ENCODE data around the gene RAB12. TPM values are rescaled to one million over a fixed set of nuclear protein-coding genes. Genes with fewer than 3 reads are reported as not detected.

RAB12 gene
- total and polyA plus RNA-seq, 5 donors from 2014 or later, result 0.32 to 19.4 (median 0.46) TPM; not detected in 2

- DNase-seq, result no peak
- H3K4me3 ChIP-seq (ENCODE audit: low read depth, low read length), result no peak overlapping the region
- H3K9me3 ChIP-seq (ENCODE audit: control insufficient read depth in 2 of 2, low read length in 2 of 2), result no peaks in the 10 kb centered on the region
- no peaks in the 10 kb centered on the region for H3K36me3 ChIP-seq (ENCODE audit: control insufficient read depth, insufficient read depth, low read length)
- no peak overlapping the region for H3K27ac ChIP-seq (ENCODE audit: insufficient read depth, low read length, poor library complexity, severe bottlenecking)
- Mint-ChIP-seq H3K9me3 (peaks cover 0 to 3% (median 0%) of the 10 kb centered on the region in 7 donors), H3K36me3 (no peaks in the 10 kb centered on the region), H3K4me1 (peaks cover 16 to 31% (median 26%) of the 10 kb centered on the region in 4 donors), H3K27me3 (peaks cover 65% of the 10 kb centered on the region), H3K27ac (no peak overlapping the region), H3K4me3 (peak overlapping the region in 1 of 4 donors; percentile 10)
- no peak for ATAC-seq (ENCODE audit: low read depth in 2 of 2)
- peaks cover 12% of the 10 kb centered on the region for H3K27me3 ChIP-seq (ENCODE audit: control insufficient read depth, insufficient read depth, low read length)
- peaks cover 20% of the 10 kb centered on the region for H3K4me1 ChIP-seq (ENCODE audit: control insufficient read depth, insufficient read depth, low read length, poor library complexity, severe bottlenecking)
Measured at GRCh38 chr18:8605974-8606373, 3.3 kb upstream of the RAB12 start.

- H3K4me1 Mint-ChIP-seq, result peaks cover 31 to 52% (median 42%) of the 10 kb centered on the region in 4 donors
- DNase-seq, result no peak
- peak overlapping the region; percentile 79 for H3K4me3 ChIP-seq (ENCODE audit: low read depth, low read length)
- H3K36me3 ChIP-seq (ENCODE audit: control insufficient read depth, insufficient read depth, low read length), result no peaks in the 10 kb centered on the region
- no peak for ATAC-seq (ENCODE audit: low read depth in 2 of 2)
- H3K36me3 Mint-ChIP-seq, result peaks cover 4% of the 10 kb centered on the region
- H3K9me3 ChIP-seq (ENCODE audit: control insufficient read depth in 2 of 2, low read length in 2 of 2), result no peaks in the 10 kb centered on the region
- no peaks in the 10 kb centered on the region for H3K9me3 Mint-ChIP-seq
- peak overlapping the region; percentile 57 for H3K27ac ChIP-seq (ENCODE audit: insufficient read depth, low read length, poor library complexity, severe bottlenecking)
- H3K27me3 Mint-ChIP-seq, result peaks cover 54% of the 10 kb centered on the region
- peaks cover 2% of the 10 kb centered on the region for H3K27me3 ChIP-seq (ENCODE audit: control insufficient read depth, insufficient read depth, low read length)
- H3K27ac Mint-ChIP-seq, result peak overlapping the region; percentile 89 to 94 (median 91)
- peak overlapping the region; percentile 92 to 97 (median 94) for H3K4me3 Mint-ChIP-seq
- peaks cover 41% of the 10 kb centered on the region for H3K4me1 ChIP-seq (ENCODE audit: control insufficient read depth, insufficient read depth, low read length, poor library complexity, severe bottlenecking)
Measured at GRCh38 chr18:8607776-8608742, 1.2 kb upstream of the RAB12 start.

DNA sequence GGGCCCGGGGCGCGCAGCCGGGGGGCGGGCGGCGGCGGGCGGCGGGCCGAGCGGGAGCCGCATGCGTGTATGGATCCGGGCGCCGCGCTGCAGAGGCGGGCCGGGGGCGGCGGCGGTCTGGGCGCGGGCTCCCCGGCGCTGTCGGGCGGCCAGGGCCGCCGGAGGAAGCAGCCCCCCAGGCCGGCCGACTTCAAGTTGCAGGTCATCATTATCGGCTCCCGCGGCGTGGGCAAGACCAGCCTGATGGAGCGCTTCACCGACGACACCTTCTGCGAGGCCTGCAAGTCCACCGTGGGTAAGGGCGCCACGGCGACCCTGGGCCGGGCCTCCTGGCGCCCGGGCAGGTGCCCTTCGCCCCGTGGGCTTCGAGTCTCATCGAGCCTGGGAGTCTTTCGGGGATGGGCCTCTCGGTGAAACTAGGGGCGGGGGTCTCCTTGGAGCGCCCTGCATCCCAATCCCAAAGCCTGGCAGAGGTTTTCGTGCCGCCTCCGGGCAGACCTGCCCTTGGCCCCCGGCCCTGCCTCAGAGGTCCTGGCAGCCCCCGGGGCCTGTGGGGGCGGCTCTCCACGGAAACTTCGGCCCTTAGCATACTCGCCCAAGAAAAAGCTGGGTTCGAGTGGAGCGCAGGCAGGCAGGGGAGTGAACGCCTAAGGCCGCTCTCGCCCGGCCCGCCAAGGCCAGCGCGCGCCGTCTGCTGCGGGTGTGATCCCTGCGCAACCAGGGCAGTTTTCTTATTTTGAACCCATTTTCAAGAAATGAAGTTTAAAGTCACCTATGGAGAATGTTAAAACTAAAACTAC lies 622 bp downstream of the RAB12 start:
- H3K36me3 Mint-ChIP-seq, result peaks cover 4% of the 10 kb centered on the region
- peak overlapping the region; percentile 86 to 94 (median 90) for H3K4me3 Mint-ChIP-seq
- no peaks in the 10 kb centered on the region for H3K9me3 Mint-ChIP-seq
- H3K4me1 ChIP-seq (ENCODE audit: control insufficient read depth, insufficient read depth, low read length, poor library complexity, severe bottlenecking), result peaks cover 48% of the 10 kb centered on the region
- H3K27me3 ChIP-seq (ENCODE audit: control insufficient read depth, insufficient read depth, low read length), result peaks cover 2% of the 10 kb centered on the region
- peaks cover 37 to 61% (median 47%) of the 10 kb centered on the region in 4 donors for H3K4me1 Mint-ChIP-seq
- no peaks in the 10 kb centered on the region for H3K9me3 ChIP-seq (ENCODE audit: control insufficient read depth in 2 of 2, low read length in 2 of 2)
- no peaks in the 10 kb centered on the region for H3K36me3 ChIP-seq (ENCODE audit: control insufficient read depth, insufficient read depth, low read length)
- peak in 2 of 3 donors; percentile 8 to 37 for DNase-seq
- H3K27ac ChIP-seq (ENCODE audit: insufficient read depth, low read length, poor library complexity, severe bottlenecking), result peak overlapping the region; percentile 18
- H3K4me3 ChIP-seq (ENCODE audit: low read depth, low read length), result peak overlapping the region; percentile 90
- peak overlapping the region; percentile 39 to 93 (median 85) for H3K27ac Mint-ChIP-seq
- no peak for ATAC-seq (ENCODE audit: low read depth in 2 of 2)
- H3K27me3 Mint-ChIP-seq, result peaks cover 40% of the 10 kb centered on the region

GRCh38 chr18:8610459-8610851 lies 1.2 kb downstream of the RAB12 start:
- Mint-ChIP-seq H3K4me1 (peaks cover 40 to 67% (median 49%) of the 10 kb centered on the region in 4 donors), H3K27ac (peak overlapping the region; percentile 39 to 93 (median 85)), H3K4me3 (peak overlapping the region; percentile 86 to 94 (median 90)), H3K27me3 (peaks cover 38% of the 10 kb centered on the region), H3K36me3 (peaks cover 7% of the 10 kb centered on the region), H3K9me3 (no peaks in the 10 kb centered on the region)
- Histone ChIP-seq H3K9me3 (ENCODE audit: control insufficient read depth in 2 of 2, low read length in 2 of 2) (no peaks in the 10 kb centered on the region), H3K27me3 (ENCODE audit: control insufficient read depth, insufficient read depth, low read length) (peaks cover 2% of the 10 kb centered on the region), H3K4me1 (ENCODE audit: control insufficient read depth, insufficient read depth, low read length, poor library complexity, severe bottlenecking) (peaks cover 48% of the 10 kb centered on the region), H3K4me3 (ENCODE audit: low read depth, low read length) (peak overlapping the region; percentile 90), H3K36me3 (ENCODE audit: control insufficient read depth, insufficient read depth, low read length) (no peaks in the 10 kb centered on the region), H3K27ac (ENCODE audit: insufficient read depth, low read length, poor library complexity, severe bottlenecking) (peak overlapping the region; percentile 18)
- ATAC-seq (ENCODE audit: low read depth in 2 of 2) (no peak), DNase-seq (peak in 1 of 3 donors; percentile 5)

DNA sequence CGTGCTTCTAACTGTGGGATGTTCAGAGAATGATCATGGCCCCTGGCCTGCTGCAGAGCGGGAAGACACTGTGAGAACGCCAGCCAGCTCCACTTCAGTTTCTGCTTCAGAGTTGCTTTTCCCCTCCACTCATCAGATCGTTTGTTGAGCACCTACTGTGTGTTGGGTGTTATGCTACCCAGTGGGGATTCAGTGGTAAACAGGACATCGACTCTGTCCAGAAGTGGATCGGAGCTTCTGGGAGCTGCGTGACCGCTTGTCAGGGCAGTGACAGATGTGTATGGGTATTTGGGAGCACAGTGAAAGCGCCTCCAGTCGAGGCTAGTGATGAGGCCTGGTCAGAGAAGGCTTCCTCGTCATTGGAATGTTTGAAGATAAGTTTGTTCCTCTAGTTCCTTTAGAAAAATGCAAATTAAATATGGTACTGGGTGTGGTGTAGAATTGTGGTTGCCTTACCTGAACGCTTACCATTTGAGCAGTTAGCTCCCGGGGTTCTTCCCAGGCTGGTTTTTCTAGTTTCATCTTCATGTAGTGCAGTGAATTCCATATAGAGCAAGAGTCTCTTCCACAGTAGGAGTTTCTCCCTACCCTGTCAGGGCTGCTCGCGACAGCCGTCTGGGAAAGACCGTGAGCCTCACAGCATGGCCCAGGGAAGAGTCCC lies 2.8 kb downstream of the RAB12 start:
- Histone ChIP-seq H3K4me1 (ENCODE audit: control insufficient read depth, insufficient read depth, low read length, poor library complexity, severe bottlenecking) (peaks cover 48% of the 10 kb centered on the region), H3K27ac (ENCODE audit: insufficient read depth, low read length, poor library complexity, severe bottlenecking) (no peak overlapping the region), H3K36me3 (ENCODE audit: control insufficient read depth, insufficient read depth, low read length) (no peaks in the 10 kb centered on the region), H3K4me3 (ENCODE audit: low read depth, low read length) (peak overlapping the region; percentile 90), H3K27me3 (ENCODE audit: control insufficient read depth, insufficient read depth, low read length) (peaks cover 2% of the 10 kb centered on the region), H3K9me3 (ENCODE audit: control insufficient read depth in 2 of 2, low read length in 2 of 2) (no peaks in the 10 kb centered on the region)
- Mint-ChIP-seq H3K9me3 (no peaks in the 10 kb centered on the region), H3K36me3 (peaks cover 7% of the 10 kb centered on the region), H3K27ac (peak overlapping the region; percentile 61 to 93 (median 62)), H3K4me1 (peaks cover 43 to 80% (median 57%) of the 10 kb centered on the region in 4 donors), H3K27me3 (peaks cover 26% of the 10 kb centered on the region), H3K4me3 (peak overlapping the region; percentile 85 to 92 (median 86))
- DNase-seq (no peak), ATAC-seq (ENCODE audit: low read depth in 2 of 2) (no peak)

GRCh38 chr18:8614875-8615274 lies 5.6 kb downstream of the RAB12 start:
- Mint-ChIP-seq H3K4me1 (peaks cover 47 to 91% (median 73%) of the 10 kb centered on the region in 4 donors), H3K27me3 (peaks cover 5% of the 10 kb centered on the region), H3K36me3 (peaks cover 14% of the 10 kb centered on the region), H3K4me3 (peak overlapping the region in 2 of 4 donors; percentile 9 to 30), H3K9me3 (no peaks in the 10 kb centered on the region), H3K27ac (peak overlapping the region in 1 of 3 donors; percentile 94)
- Histone ChIP-seq H3K4me1 (ENCODE audit: control insufficient read depth, insufficient read depth, low read length, poor library complexity, severe bottlenecking) (peaks cover 39% of the 10 kb centered on the region), H3K36me3 (ENCODE audit: control insufficient read depth, insufficient read depth, low read length) (no peaks in the 10 kb centered on the region), H3K27me3 (ENCODE audit: control insufficient read depth, insufficient read depth, low read length) (no peaks in the 10 kb centered on the region), H3K9me3 (ENCODE audit: control insufficient read depth in 2 of 2, low read length in 2 of 2) (no peaks in the 10 kb centered on the region), H3K27ac (ENCODE audit: insufficient read depth, low read length, poor library complexity, severe bottlenecking) (no peak overlapping the region), H3K4me3 (ENCODE audit: low read depth, low read length) (no peak overlapping the region)
- no peak for DNase-seq
- ATAC-seq (ENCODE audit: low read depth in 2 of 2), result no peak

Measured in CD4-positive, CD25-positive, alpha-beta regulatory T cell (primary cell).